SK-N-SH (cell line): Measurements from ENCODE around the gene CUBN. TPM values are rescaled to one million over a fixed set of nuclear protein-coding genes. Genes with fewer than 3 reads are reported as not detected.

Experiments used
- CTCF ChIA-PET: fragments of 300-600, 350-600 bp; formaldehyde crosslinking; extraction: SDS; loops from one replicate; lab custom pipeline; 2021; lab: Yijun Ruan, JAX
- POLR2A ChIA-PET: fragments of 350-600 bp; sonication (Branson Sonifier 250); formaldehyde crosslinking; extraction: SDS; loops from one replicate; lab custom pipeline; 2020; ENCODE audit warnings: antibody characterized with exemption, inconsistent platforms; lab: Yijun Ruan, JAX
- DNase-seq: peaks from one replicate; pipeline ENCODE4 v3.0.0; 2012
- H2AFZ ChIP-seq: fragments of 200-600 bp; sonication (generic); 2 replicates; pipeline ENCODE4 v1.8.1; 2016; ENCODE audit warnings: antibody characterized with exemption, mild to moderate bottlenecking, low read depth
- H3F3A ChIP-seq: fragments of 200-600 bp; sonication (generic); replicated peaks from 2 replicates; pipeline ENCODE3; 2016; ENCODE audit warnings: antibody characterized with exemption, mild to moderate bottlenecking; ENCODE audit not compliant: insufficient read depth
- H3K27ac ChIP-seq, 2 experiments: fragments of 200-500 bp in 1 of 2; fragments of 200-600 bp in 1 of 2; sonication (Bioruptor generic) in 1 of 2; sonication (generic), shearing (Covaris generic) in 1 of 2; 2 replicates each; pipeline versions ENCODE4 v1.5.1 to v1.6.1; 2014 to 2016; ENCODE audit warnings: low read depth in 2 of 2, inconsistent platforms in 1 of 2, low read length in 1 of 2, mild to moderate bottlenecking in 1 of 2, mixed read lengths in 1 of 2
- H3K27me3 ChIP-seq: fragments of 200-600 bp; sonication (generic), shearing (Covaris generic); 2 replicates; pipeline ENCODE4 v1.6.1; 2016; ENCODE audit warnings: mixed run types; ENCODE audit not compliant: insufficient read depth
- H3K36me3 ChIP-seq, 2 experiments: fragments of 200-500 bp in 1 of 2; fragments of 200-600 bp in 1 of 2; sonication (Bioruptor generic) in 1 of 2; sonication (generic) in 1 of 2; replicated peaks in 1 of 2; 2 replicates each; pipeline versions ENCODE3 to v1.5.1; 2014 to 2016; ENCODE audit warnings: low read length in 1 of 2, mild to moderate bottlenecking in 1 of 2; ENCODE audit not compliant: insufficient read depth in 2 of 2, control insufficient read depth in 1 of 2
- H3K4me1 ChIP-seq, 2 experiments: fragments of 200-500 bp in 1 of 2; fragments of 200-600 bp in 1 of 2; sonication (Bioruptor generic) in 1 of 2; sonication (generic), shearing (Covaris generic) in 1 of 2; 2 replicates each; pipeline versions ENCODE4 v1.5.1 to v1.6.1; 2014 to 2016; ENCODE audit warnings: low read depth in 1 of 2, low read length in 1 of 2, mixed run types in 1 of 2; ENCODE audit not compliant: insufficient read depth in 2 of 2, control insufficient read depth in 1 of 2
- H3K4me2 ChIP-seq: fragments of 200-600 bp; sonication (generic), shearing (Covaris generic); 2 replicates; pipeline ENCODE4 v1.6.1; 2017; ENCODE audit warnings: mixed run types
- H3K4me3 ChIP-seq, 2 experiments: fragments of 200-500 bp in 1 of 2; fragments of 200-600 bp in 1 of 2; sonication (Bioruptor generic) in 1 of 2; sonication (generic), shearing (Covaris generic) in 1 of 2; 2 replicates each; pipeline versions ENCODE4 v1.5.1 to v1.8.1; 2014 to 2016; ENCODE audit warnings: low read depth in 2 of 2, inconsistent platforms in 1 of 2, low read length in 1 of 2, mild to moderate bottlenecking in 1 of 2, mixed read lengths in 1 of 2, moderate library complexity in 1 of 2
- H3K79me2 ChIP-seq: fragments of 200-600 bp; sonication (generic); 2 replicates; pipeline ENCODE4 v1.8.1; 2017; ENCODE audit warnings: mild to moderate bottlenecking; ENCODE audit not compliant: insufficient read depth
- H3K9ac ChIP-seq: fragments of 200-600 bp; sonication (generic); 2 replicates; pipeline ENCODE4 v1.6.1; 2017; ENCODE audit warnings: mixed run types
- H3K9me2 ChIP-seq: fragments of 200-600 bp; sonication (generic); 2 replicates; pipeline ENCODE4 v1.6.1; 2017; ENCODE audit warnings: mixed run types
- H3K9me3 ChIP-seq: fragments of 200-600 bp; sonication (generic); 2 replicates; pipeline ENCODE4 v1.6.1; 2017; ENCODE audit warnings: mixed run types, mild to moderate bottlenecking, moderate library complexity
- H4K20me1 ChIP-seq: fragments of 200-600 bp; sonication (generic); 2 replicates; pipeline ENCODE4 v1.6.1; 2017; ENCODE audit warnings: mild to moderate bottlenecking, mixed run types; ENCODE audit not compliant: insufficient read depth
- CHD2 ChIP-seq: fragments of 150-350 bp; IDR thresholded peaks from 2 replicates; pipeline ENCODE4 v1.6.1; 2018; ENCODE audit warnings: low read length; ENCODE audit not compliant: partially characterized antibody
- ELF1 ChIP-seq: IDR thresholded peaks from 2 replicates; pipeline ENCODE4 v1.4.0; 2012
- EP300 ChIP-seq, 2 experiments: IDR thresholded peaks; 2 replicates each; pipeline versions ENCODE4 v1.4.0 to v1.6.1; 2012; ENCODE audit warnings: borderline replicate concordance in 1 of 2, low read depth in 1 of 2, low read length in 1 of 2
- FOSL2 ChIP-seq: IDR thresholded peaks from 2 replicates; pipeline ENCODE4 v1.4.0; 2012; ENCODE audit warnings: low read depth, mild to moderate bottlenecking, moderate library complexity, borderline replicate concordance
- FOXJ3 ChIP-seq: sonication (generic); formaldehyde crosslinking; IDR thresholded peaks from 2 replicates; pipeline ENCODE4 v1.5.1; 2020; ENCODE audit warnings: mild to moderate bottlenecking, missing genetic modification reagents
- FOXM1 ChIP-seq: IDR thresholded peaks from 2 replicates; pipeline ENCODE4 v1.4.0; 2012; ENCODE audit warnings: low read depth, mild to moderate bottlenecking
- GABPA ChIP-seq: IDR thresholded peaks from 2 replicates; pipeline ENCODE4 v1.4.0; 2012; ENCODE audit warnings: low read depth, mild to moderate bottlenecking
- JUND ChIP-seq: IDR thresholded peaks from 2 replicates; pipeline ENCODE4 v1.4.0; 2012
- MEF2A ChIP-seq: IDR thresholded peaks from 2 replicates; pipeline ENCODE4 v1.4.0; 2012; ENCODE audit warnings: low read depth, borderline replicate concordance
- NRF1 ChIP-seq: IDR thresholded peaks from 2 replicates; pipeline ENCODE4 v1.6.1; 2012; ENCODE audit warnings: low read depth, mild to moderate bottlenecking, low read length
- PBX3 ChIP-seq: IDR thresholded peaks from 2 replicates; pipeline ENCODE4; 2012
- RAD21 ChIP-seq: IDR thresholded peaks from 2 replicates; pipeline ENCODE4 v1.6.1; 2012; ENCODE audit warnings: mild to moderate bottlenecking, low read length
- RFX5 ChIP-seq: IDR thresholded peaks from 2 replicates; pipeline ENCODE4 v1.6.1; 2012; ENCODE audit warnings: mild to moderate bottlenecking, improper control_type of control experiment, low read length
- RXRA ChIP-seq: IDR thresholded peaks from 2 replicates; pipeline ENCODE4 v1.4.0; 2012; ENCODE audit warnings: low read depth, mild to moderate bottlenecking, borderline replicate concordance
- SMC3 ChIP-seq: IDR thresholded peaks from 2 replicates; pipeline ENCODE4 v1.6.1; 2012; ENCODE audit warnings: low read depth, low read length, improper control_type of control experiment
- TCF12 ChIP-seq: IDR thresholded peaks from 2 replicates; pipeline ENCODE4 v1.4.0; 2012
- USF2 ChIP-seq: fragments of 150-350 bp; IDR thresholded peaks from 2 replicates; pipeline ENCODE4 v1.6.1; 2017; ENCODE audit warnings: antibody characterized with exemption, low read length, low read depth, borderline replicate concordance
- WGBS: methylation state at CpG from one replicate; pipeline ENCODE4 v1.1.6; 2017; ENCODE audit warnings: low lambda C conversion rate; 5-methylcytosine and 5-hydroxymethylcytosine counted together
- polyA plus RNA-seq, 3 experiments: library from polyadenylated mRNA; depleted of rRNA; stranded (reverse); fragments of >200 nt; gene quantifications; 2 replicates each; pipeline ENCODE4 v1.2.3, GENCODE V29; 2012
- TF ChIP-seq, protein P1 (sequence below): IDR thresholded peaks from 2 replicates; pipeline ENCODE4 v1.6.1; 2012; ENCODE audit warnings: mild to moderate bottlenecking, low read depth, low read length, moderate library complexity
- TF ChIP-seq, protein P2 (sequence below): fragments of 200-600 bp; sonication (generic); IDR thresholded peaks from 2 replicates; pipeline ENCODE4 v1.6.1; 2017; ENCODE audit warnings: antibody characterized with exemption, mild to moderate bottlenecking, moderate library complexity
- TF ChIP-seq, protein P3 (sequence below): IDR thresholded peaks from 2 replicates; pipeline ENCODE4 v1.4.0; 2012; ENCODE audit warnings: low read depth, borderline replicate concordance

Gene CUBN
- polyA plus RNA-seq, 1 of the 3 experiments (the other 2 are of a cell fraction) = 2.4 TPM

DNA sequence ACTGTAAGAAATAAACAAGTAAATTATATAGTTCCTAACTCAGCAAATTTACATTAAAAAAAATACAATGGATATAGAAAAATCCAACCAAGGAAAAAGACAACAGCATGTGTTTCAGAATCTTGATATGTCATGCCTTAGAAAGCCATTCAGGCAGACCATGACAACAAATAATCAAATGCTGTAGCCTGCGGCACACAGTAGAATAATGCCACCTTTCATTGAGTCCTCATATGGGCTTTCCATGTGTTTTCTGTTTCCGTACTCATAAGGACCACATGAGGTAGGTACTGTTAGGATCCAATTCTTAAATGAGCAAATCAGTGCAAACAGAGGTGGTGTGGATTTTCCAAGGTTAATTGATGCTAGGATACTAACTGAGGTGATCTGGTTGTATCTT lies 138.6 kb downstream of the CUBN start:
- no peak overlapping the region for H2AFZ ChIP-seq
- WGBS = 93% methylated on average over 2 of the region's 2 CpGs
- H3K9me2 ChIP-seq = no peaks in the 10 kb centered on the region
- no peaks in the 10 kb centered on the region for H3K36me3 ChIP-seq
- H3K9me3 ChIP-seq = no peaks in the 10 kb centered on the region
- no peaks in the 10 kb centered on the region for H3K79me2 ChIP-seq
- no peak for DNase-seq
- no peak overlapping the region for H3K4me3 ChIP-seq
- peaks cover 3 to 36% of the 10 kb centered on the region in 2 experiments for H3K4me1 ChIP-seq
- no peak for TF ChIP-seq RFX5
- TF ChIP-seq EP300 (IDR thresholded peaks at IDR 0.05; ENCODE audit: borderline replicate concordance in 1 of 2, low read depth in 1 of 2, low read length in 1 of 2) = no peak
- TF ChIP-seq CHD2 = no peak
- no peak for TF ChIP-seq TCF12
- TF ChIP-seq RAD21 = no peak
- TF ChIP-seq NRF1 = no peak
- H3K27me3 ChIP-seq = no peaks in the 10 kb centered on the region
- H3K27ac ChIP-seq = peak overlapping the region in 1 of 2 experiments; percentile 49; a peak in 1 of 4 replicates
- CTCF ChIA-PET = no interaction called here
- H3F3A ChIP-seq = peaks cover 53% of the 10 kb centered on the region
- H4K20me1 ChIP-seq = no peaks in the 10 kb centered on the region
- H3K4me2 ChIP-seq = no peak overlapping the region
- H3K9ac ChIP-seq = no peak overlapping the region
- POLR2A ChIA-PET = no interaction called here

- no peak overlapping the region; the same call in 1 of the 2 replicates for H2AFZ ChIP-seq
- H3K36me3 ChIP-seq = no peaks in the 10 kb centered on the region
- H3K27me3 ChIP-seq = no peaks in the 10 kb centered on the region
- H3K4me1 ChIP-seq = peaks cover 0 to 36% of the 10 kb centered on the region in 2 experiments; a peak in 3 of 4 replicates
- peak overlapping the region; percentile 49 to 81 for H3K27ac ChIP-seq
- peaks cover 54% of the 10 kb centered on the region for H3F3A ChIP-seq
- no peaks in the 10 kb centered on the region for H3K9me3 ChIP-seq
- no peaks in the 10 kb centered on the region for H3K9me2 ChIP-seq
- ChIA-PET POLR2A (no interaction called here), CTCF (interaction anchor here (0.7 to 1.1 kb wide), 2 partner anchors 10 to 12 kb away, joined by 3 to 4 read pairs; no protein-coding TSS in a partner anchor)
- no peak overlapping the region for H3K9ac ChIP-seq
- H3K79me2 ChIP-seq = no peaks in the 10 kb centered on the region
- H3K4me3 ChIP-seq = no peak overlapping the region
- no peak overlapping the region for H3K4me2 ChIP-seq
- WGBS = 72% methylated on average over 8 of the region's 8 CpGs
- no peak for DNase-seq
- H4K20me1 ChIP-seq = no peaks in the 10 kb centered on the region
- TF ChIP-seq PBX3 (peak; percentile 59), USF2 (no peak), RAD21 (no peak), GABPA (no peak), MEF2A (peak; percentile 76; the same call in 1 of the 2 replicates), RFX5 (no peak), EP300 (IDR thresholded peaks at IDR 0.05; ENCODE audit: borderline replicate concordance in 1 of 2, low read depth in 1 of 2, low read length in 1 of 2) (peak in 1 of 2 experiments; percentile 63; a peak in 1 of 4 replicates), RXRA (no peak), FOXJ3 (CRISPR knock-in tag) (no peak), FOSL2 (no peak), TCF12 (peak; percentile 34; the same call in 1 of the 2 replicates), SMC3 (no peak), JUND (no peak), ELF1 (no peak), FOXM1 (no peak)
- TF ChIP-seq, protein P1, sequence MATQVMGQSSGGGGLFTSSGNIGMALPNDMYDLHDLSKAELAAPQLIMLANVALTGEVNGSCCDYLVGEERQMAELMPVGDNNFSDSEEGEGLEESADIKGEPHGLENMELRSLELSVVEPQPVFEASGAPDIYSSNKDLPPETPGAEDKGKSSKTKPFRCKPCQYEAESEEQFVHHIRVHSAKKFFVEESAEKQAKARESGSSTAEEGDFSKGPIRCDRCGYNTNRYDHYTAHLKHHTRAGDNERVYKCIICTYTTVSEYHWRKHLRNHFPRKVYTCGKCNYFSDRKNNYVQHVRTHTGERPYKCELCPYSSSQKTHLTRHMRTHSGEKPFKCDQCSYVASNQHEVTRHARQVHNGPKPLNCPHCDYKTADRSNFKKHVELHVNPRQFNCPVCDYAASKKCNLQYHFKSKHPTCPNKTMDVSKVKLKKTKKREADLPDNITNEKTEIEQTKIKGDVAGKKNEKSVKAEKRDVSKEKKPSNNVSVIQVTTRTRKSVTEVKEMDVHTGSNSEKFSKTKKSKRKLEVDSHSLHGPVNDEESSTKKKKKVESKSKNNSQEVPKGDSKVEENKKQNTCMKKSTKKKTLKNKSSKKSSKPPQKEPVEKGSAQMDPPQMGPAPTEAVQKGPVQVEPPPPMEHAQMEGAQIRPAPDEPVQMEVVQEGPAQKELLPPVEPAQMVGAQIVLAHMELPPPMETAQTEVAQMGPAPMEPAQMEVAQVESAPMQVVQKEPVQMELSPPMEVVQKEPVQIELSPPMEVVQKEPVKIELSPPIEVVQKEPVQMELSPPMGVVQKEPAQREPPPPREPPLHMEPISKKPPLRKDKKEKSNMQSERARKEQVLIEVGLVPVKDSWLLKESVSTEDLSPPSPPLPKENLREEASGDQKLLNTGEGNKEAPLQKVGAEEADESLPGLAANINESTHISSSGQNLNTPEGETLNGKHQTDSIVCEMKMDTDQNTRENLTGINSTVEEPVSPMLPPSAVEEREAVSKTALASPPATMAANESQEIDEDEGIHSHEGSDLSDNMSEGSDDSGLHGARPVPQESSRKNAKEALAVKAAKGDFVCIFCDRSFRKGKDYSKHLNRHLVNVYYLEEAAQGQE = no peak
- TF ChIP-seq, protein P2, sequence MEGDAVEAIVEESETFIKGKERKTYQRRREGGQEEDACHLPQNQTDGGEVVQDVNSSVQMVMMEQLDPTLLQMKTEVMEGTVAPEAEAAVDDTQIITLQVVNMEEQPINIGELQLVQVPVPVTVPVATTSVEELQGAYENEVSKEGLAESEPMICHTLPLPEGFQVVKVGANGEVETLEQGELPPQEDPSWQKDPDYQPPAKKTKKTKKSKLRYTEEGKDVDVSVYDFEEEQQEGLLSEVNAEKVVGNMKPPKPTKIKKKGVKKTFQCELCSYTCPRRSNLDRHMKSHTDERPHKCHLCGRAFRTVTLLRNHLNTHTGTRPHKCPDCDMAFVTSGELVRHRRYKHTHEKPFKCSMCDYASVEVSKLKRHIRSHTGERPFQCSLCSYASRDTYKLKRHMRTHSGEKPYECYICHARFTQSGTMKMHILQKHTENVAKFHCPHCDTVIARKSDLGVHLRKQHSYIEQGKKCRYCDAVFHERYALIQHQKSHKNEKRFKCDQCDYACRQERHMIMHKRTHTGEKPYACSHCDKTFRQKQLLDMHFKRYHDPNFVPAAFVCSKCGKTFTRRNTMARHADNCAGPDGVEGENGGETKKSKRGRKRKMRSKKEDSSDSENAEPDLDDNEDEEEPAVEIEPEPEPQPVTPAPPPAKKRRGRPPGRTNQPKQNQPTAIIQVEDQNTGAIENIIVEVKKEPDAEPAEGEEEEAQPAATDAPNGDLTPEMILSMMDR = peak; percentile 31
- TF ChIP-seq, protein P3, sequence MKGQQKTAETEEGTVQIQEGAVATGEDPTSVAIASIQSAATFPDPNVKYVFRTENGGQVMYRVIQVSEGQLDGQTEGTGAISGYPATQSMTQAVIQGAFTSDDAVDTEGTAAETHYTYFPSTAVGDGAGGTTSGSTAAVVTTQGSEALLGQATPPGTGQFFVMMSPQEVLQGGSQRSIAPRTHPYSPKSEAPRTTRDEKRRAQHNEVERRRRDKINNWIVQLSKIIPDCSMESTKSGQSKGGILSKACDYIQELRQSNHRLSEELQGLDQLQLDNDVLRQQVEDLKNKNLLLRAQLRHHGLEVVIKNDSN = no peak
Observed at GRCh38 chr10:16989826-16990293, 139.8 kb downstream of the CUBN start.
